ENCODE results near the gene PRKCH.

Gene PRKCH

GRCh38 chr14:61530296-61530695 lies 208.9 kb downstream of the PRKCH start:
- DNase-seq (ENCODE audit: low read depth, low spot score), result no peak

GRCh38 chr14:61530896-61531295 lies 209.5 kb downstream of the PRKCH start:
- no peak for DNase-seq (ENCODE audit: low read depth, low spot score)

GRCh38 chr14:61531465-61532122 lies 210.2 kb downstream of the PRKCH start:
- DNase-seq (ENCODE audit: low read depth, low spot score), result no peak

GRCh38 chr14:61532123-61532505 lies 210.7 kb downstream of the PRKCH start:
- DNase-seq (ENCODE audit: low read depth, low spot score), result no peak

- no peak for DNase-seq (ENCODE audit: low read depth, low spot score)
Observed at GRCh38 chr14:61532763-61533162, 211.4 kb downstream of the PRKCH start.

- no peak for DNase-seq (ENCODE audit: low read depth, low spot score)
Observed at GRCh38 chr14:61533513-61534255, 212.3 kb downstream of the PRKCH start.

- DNase-seq (ENCODE audit: low read depth, low spot score), result no peak
Observed at GRCh38 chr14:61535032-61535431, 213.7 kb downstream of the PRKCH start.

GRCh38 chr14:61535458-61535857 lies 214.1 kb downstream of the PRKCH start:
- no peak for DNase-seq (ENCODE audit: low read depth, low spot score)

- DNase-seq (ENCODE audit: low read depth, low spot score), result no peak
Observed at GRCh38 chr14:61536661-61537562, 215.5 kb downstream of the PRKCH start.

GRCh38 chr14:61537563-61538463 lies 216.4 kb downstream of the PRKCH start:
- DNase-seq (ENCODE audit: low read depth, low spot score), result peak; percentile 42

GRCh38 chr14:61538464-61539022 lies 217.2 kb downstream of the PRKCH start:
- DNase-seq (ENCODE audit: low read depth, low spot score), result no peak

- DNase-seq (ENCODE audit: low read depth, low spot score), result no peak
Observed at GRCh38 chr14:61539631-61540030, 218.3 kb downstream of the PRKCH start.

- no peak for DNase-seq (ENCODE audit: low read depth, low spot score)
Observed at GRCh38 chr14:61540931-61541330, 219.6 kb downstream of the PRKCH start.

- no peak for DNase-seq (ENCODE audit: low read depth, low spot score)
Observed at GRCh38 chr14:61542848-61543790, 221.7 kb downstream of the PRKCH start.

- no peak for DNase-seq (ENCODE audit: low read depth, low spot score)
Observed at GRCh38 chr14:61543946-61544345, 222.6 kb downstream of the PRKCH start.

- no peak for DNase-seq (ENCODE audit: low read depth, low spot score)
Observed at GRCh38 chr14:61544448-61545330, 223.3 kb downstream of the PRKCH start.

- DNase-seq (ENCODE audit: low read depth, low spot score), result no peak
Observed at GRCh38 chr14:61545726-61546455, 224.5 kb downstream of the PRKCH start.
